Hematopoietic multipotent progenitor cell (in vitro differentiated cells): ENCODE measurements around the gene TASOR. TPM values are rescaled to one million over a fixed set of nuclear protein-coding genes. Genes with fewer than 3 reads are reported as not detected.
"Not testable (repeated sequence)": the region's sequence is repeated elsewhere in the genome, so short reads cannot be mapped to it uniquely, and the experiment has no call there.

Source experiments
- DNase-seq, 3 donors: peaks; one replicate each; pipeline ENCODE4 v3.0.0-alpha.2; 2011 to 2015; ENCODE audit warnings: low read depth in 2 of 3, low spot score in 2 of 3
- total RNA-seq: library from RNA; depleted of rRNA; stranded (reverse); fragments of >200 nt; gene quantifications from one replicate; pipeline ENCODE4 v1.2.3, GENCODE V29; 2012

TASOR gene
- total RNA-seq = 28.5 TPM

GRCh38 chr3:56683122-56683817 is at the start of gene TASOR:
TASOR (minus strand) TSS chr3:56683265; CDS start chr3:56683006, 259 bp downstream.
- DNase-seq = peak; percentile 80 to 91 (median 87)

GRCh38 chr3:56732109-56732508 is 49.0 kb upstream of the TASOR start:
- DNase-seq = no peak

- peak in 1 of 3 donors; percentile 21 for DNase-seq
These were observed 42.1 kb upstream of the TASOR start for GRCh38 chr3:56725175-56725574.

- no peak for DNase-seq
These were observed 41.6 kb upstream of the TASOR start for GRCh38 chr3:56724676-56725075.

DNA sequence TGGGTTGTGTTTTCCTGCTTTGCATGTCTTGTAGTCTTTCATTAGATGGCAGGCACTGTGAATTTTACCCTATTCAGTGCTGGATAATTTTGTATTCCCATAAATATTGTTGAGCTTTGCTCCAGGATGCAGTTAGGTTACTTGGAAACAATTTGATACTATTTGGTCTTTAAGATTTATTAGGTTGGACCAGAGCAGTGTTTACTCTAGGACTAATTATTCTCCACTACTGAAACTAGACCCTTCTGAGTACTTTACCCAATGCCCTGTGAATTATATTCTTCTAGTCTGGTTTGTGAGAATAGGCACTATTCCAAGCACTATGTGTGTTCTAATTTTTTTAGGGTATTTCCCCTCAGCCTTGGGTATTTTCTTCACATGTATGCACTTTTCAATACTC is 37.8 kb upstream of the TASOR start:
- no peak for DNase-seq

GRCh38 chr3:56718809-56719208 is 35.7 kb upstream of the TASOR start:
- not testable (repeated sequence) for DNase-seq

DNA sequence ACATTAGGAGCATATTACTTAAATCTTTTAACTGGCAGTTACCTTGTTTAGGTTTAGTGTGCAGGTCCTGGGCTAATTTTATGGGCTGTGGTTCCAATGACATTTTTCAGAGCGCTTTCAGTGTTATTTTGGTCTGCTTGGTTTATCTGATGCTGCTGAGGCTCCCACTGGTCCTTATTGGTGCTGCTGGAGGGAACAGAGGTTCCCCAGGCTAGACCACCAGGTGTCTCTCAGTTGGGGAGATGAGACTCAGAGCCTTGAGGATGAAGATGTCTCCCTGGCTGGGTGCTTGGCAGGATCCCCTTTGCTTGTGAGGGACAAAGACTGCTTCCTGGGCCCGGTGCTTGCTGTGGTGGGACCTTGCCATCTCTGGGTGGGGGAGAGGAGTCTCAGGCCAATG is 28.3 kb upstream of the TASOR start:
- no peak for DNase-seq

- not testable (repeated sequence) for DNase-seq
These were observed 24.3 kb upstream of the TASOR start for GRCh38 chr3:56707412-56707811.

- no peak for DNase-seq
These were observed 23.6 kb upstream of the TASOR start for GRCh38 chr3:56706629-56707028.

DNA sequence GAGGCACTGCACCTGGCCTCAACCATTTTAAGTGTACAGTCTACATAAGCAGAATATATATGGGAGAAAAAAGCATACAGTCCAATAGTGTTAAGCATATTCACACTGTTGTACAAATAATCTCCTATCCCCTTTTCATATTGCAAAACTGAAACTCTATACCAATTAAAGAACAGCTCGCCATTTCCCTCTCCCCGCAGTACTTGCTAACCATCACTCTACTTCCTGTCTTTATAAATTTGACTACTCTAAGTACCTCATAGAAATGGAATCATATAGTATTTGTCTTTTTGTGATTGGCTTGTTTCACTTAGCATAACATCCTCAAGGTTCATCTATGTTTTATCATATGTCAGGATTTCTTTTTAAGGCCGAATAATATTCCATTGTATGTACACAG is 21.6 kb upstream of the TASOR start:
- DNase-seq = no peak

- DNase-seq = peak; percentile 49 to 83 (median 60)
These were observed 19.6 kb upstream of the TASOR start for GRCh38 chr3:56702490-56703315.

GRCh38 chr3:56700151-56700550 is 17.1 kb upstream of the TASOR start:
- DNase-seq = no peak

GRCh38 chr3:56694867-56695683 is 12.0 kb upstream of the TASOR start:
- peak in 1 of 3 donors; percentile 36 for DNase-seq

- peak in 1 of 3 donors; percentile 14 for DNase-seq
These were observed 10.7 kb upstream of the TASOR start for GRCh38 chr3:56693750-56694149.

DNA sequence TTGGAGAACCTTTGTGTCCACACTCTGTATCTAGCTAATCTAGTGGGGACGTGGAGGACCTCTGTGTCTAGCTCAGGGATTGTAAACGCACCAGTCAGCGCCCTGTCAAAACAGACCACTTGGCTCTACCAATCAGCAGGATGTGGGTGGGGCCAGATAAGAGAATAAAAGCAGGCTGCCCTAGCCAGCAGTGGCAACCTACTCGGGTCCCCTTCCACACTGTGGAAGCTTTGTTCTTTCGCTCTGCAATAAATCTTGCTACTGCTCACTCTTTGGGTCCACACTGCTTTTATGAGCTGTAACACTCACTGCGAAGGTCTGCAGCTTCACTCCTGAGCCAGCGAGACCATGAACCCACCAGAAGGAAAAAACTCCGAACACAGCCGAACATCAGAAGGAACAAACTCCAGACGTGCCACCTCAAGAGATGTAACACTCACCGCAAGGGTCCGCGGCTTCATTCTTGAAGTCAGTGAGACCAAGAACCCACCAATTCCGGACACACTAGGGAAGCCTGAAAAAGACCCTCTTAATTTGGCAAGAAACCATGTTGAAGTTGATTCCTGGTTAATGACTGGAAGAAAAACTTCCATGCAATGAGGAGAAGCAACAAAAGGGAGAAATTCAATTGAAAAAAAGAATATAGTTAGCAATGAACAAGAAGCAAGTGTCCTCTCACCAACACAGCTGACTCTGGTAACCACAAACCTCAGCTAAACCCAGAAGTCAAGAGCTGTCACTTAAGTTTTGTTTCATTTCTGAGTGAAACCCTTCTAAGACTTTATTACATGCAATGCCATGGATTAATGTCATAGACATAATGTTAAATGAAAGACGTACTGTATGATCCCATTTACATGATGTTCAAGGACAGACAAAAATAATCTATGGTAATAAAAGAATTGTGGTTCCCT is 9.7 kb upstream of the TASOR start:
- peak in 2 of 3 donors; percentile 43 to 70 for DNase-seq

DNA sequence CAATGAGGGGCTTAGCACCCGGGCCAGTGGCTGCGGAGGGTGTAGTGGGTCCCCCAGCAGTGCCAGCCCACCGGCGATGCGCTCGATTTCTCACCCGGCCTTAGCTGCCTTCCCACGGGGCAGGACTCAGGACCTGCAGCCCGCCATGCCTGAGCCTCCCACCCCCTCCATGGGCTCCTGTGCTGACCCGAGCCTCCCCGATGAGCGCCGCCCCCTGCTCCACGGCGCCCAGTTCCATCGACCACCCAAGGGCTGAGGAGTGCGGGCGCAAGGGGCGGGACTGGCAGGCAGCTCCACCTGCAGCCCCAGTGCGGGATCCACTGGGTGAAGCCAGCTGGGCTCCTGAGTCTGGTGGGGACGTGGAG is 8.9 kb upstream of the TASOR start:
- not testable (repeated sequence) for DNase-seq

DNA sequence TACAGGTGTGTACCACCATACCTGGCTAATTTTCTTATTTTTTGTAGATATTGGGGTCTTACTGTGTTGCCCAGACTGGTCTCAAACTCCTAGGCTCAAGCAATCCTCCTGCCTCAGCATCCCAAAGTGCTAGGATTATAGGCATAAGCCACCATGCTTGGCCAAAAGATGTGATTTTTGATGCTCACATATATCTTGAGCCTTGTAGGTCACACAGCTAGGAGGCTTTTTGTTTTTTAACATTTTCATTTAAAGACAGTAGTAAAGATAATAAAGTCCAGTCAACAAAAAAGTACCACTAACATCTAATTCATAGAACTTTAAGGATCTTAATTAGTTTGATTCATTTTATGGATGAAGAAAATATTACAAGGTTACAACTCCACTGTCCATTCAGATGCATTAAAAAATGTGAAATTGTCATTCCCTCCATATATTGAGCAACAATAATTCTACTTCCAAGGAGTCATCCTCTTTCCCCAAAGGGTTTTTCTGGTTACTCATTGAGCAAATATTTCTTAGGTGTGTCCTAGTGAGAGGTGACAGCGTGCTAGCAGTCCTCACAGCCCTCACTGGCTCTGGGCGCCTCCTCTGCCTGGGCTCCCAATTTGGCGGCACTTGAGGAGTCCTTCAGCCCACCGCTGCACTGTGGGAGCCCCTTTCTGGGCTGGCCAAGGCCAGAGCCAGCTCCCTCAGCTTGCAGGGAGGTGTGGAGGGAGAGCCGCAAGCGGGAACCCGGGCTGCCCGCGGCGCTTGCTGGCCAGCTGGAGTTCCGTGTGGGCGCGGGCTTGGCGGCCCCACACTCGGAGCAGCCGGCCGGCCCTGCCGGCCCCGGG is 8.3 kb upstream of the TASOR start:
- DNase-seq = no peak

DNA sequence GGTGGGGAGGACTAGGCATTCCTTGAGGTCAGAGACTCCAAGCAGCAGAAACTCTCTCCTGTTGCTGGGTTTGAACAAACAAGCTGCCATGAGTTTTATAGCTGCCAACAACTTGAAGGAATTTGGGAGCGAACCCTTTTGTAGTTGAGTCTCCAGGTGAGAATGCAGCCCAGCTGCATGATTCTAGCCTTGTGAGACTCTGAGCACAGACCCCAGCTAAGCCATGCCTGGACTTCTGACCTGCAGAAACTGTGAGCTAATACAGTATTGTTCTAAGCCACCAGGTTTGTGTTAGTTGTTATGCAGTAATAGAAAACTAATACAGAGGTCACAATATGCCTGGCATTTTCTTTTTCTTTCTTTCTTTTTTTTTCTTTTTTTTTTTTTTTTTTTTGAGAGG is 6.2 kb upstream of the TASOR start:
- DNase-seq = no peak

- DNase-seq = no peak
These were observed 5.1 kb upstream of the TASOR start for GRCh38 chr3:56688191-56688590.
